ENCODE results near the gene C2orf78. TPM values are rescaled to one million over a fixed set of nuclear protein-coding genes. Genes with fewer than 3 reads are reported as not detected.
"Not testable (repeated sequence)": the region's sequence is repeated elsewhere in the genome, so short reads cannot be mapped to it uniquely, and the experiment has no call there.

The C2orf78 gene
- not detected for total RNA-seq

- WGBS, 2 donors: no CpG with 5 or more reads among the region's 3 CpGs
- DNase-seq (ENCODE audit: low spot score in 2 of 2); H3K4me3 ChIP-seq (ENCODE audit: low read depth, poor library complexity, severe bottlenecking); intact Hi-C loops (cut with DNase I; ENCODE audit: low total_unique reads): not testable (repeated sequence)
Measured at GRCh38 chr2:73783883-73784282, at the start of gene C2orf78. Gene C2orf78 (plus strand): TSS chr2:73784183. CDS start chr2:73784310, 127 bp downstream.

DNA sequence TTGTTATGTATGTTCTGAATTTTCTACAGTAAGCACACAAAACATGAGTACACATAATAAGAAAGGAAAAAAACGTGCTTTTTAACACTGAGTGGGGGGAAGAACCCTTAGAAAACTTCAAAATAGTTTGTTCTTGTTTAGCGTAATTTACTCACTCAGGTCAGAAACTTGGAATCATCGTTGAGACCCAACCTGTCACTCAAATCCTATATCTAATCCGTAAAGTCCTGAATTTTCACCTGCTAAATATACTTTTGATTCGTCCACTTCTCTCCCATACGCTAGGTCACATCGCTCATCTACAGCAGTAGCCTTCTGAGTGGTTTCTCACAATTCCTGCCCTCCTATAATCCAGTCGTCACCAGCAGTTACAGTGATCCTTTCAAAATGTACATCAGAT is 47.6 kb upstream of the C2orf78 start:
- TF ChIP-seq POLR2A (IDR thresholded peaks at IDR 0.05) (no peak), CTCF (IDR thresholded peaks at IDR 0.05) (no peak)
- DNase-seq (ENCODE audit: low spot score in 2 of 2): no peak
- intact Hi-C loops (cut with DNase I; ENCODE audit: low total_unique reads): no loop called here
- WGBS, 2 donors: 14 to 18% methylated on average over 8 of the region's 8 CpGs
- H3K4me3 ChIP-seq (ENCODE audit: low read depth, poor library complexity, severe bottlenecking): peak overlapping the region; percentile 80

DNA sequence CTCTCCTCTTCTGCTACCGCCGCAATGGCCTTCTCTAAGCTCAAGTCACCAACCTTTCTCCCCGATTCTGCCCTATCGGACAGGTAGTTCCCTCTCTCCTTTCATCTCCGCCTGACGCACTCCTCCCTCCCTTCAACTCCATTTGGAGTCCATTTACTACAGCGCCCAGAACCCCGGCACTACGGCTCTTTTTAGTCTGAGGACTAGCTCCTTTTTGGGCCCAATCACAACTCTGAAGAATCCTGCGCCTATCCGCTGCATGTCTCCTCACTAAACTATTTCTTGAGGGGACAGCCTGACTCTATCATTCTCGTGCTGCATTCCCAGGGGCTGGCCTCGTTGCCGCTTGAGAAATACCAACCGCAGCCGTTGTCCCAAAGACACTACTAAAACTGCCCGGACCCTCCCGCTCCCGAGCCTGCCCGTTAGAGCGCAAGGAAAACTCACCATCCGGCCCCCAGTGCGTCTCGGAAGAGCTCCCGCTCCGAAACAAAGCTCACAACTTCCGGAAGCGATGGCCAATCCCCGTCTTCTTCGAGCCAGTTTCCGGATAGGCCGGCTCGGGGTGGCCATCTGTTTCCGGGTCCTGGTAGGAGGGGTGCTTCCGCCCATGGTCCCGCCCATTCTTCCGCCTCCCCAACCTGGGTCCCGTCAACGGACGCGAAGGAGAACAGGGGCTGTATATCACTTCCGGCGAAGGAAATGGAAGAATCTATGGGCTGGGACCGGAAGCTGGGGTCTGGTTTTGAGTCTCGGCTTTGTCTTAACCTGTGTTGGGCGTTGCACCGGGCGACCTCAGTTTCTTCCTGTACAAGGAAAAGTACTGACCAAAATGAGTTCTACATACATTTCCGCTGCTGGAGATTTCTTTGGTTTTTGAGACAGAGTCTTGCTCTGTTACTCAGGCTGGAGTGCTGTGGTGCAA is 46.9 kb upstream of the C2orf78 start, which contains the start of gene TPRKB:
TPRKB (minus strand) TSS at position 491 of the 925 bp plus-strand sequence. CDS start 2,776 bp downstream, outside the sequence.
- H3K4me3 ChIP-seq (ENCODE audit: low read depth, poor library complexity, severe bottlenecking): peak within 1 kb of the TSS; percentile 80
- 1% methylated on average over 37 to 49 of the region's 49 CpGs for WGBS, 2 donors
- TF ChIP-seq POLR2A (IDR thresholded peaks at IDR 0.05) (no peak), CTCF (IDR thresholded peaks at IDR 0.05) (no peak)
- peak; percentile 96 to 99 for DNase-seq (ENCODE audit: low spot score in 2 of 2)
- intact Hi-C loops (cut with DNase I; ENCODE audit: low total_unique reads): no loop called here

GRCh38 chr2:73739101-73739500 is 44.9 kb upstream of the C2orf78 start:
- H3K4me3 ChIP-seq (ENCODE audit: low read depth, poor library complexity, severe bottlenecking): no peak overlapping the region
- 73 to 83% methylated on average over 3 of the region's 3 CpGs for WGBS, 2 donors
- intact Hi-C loops (cut with DNase I; ENCODE audit: low total_unique reads): no loop called here
- no peak for TF ChIP-seq POLR2A (IDR thresholded peaks at IDR 0.05)
- TF ChIP-seq CTCF (IDR thresholded peaks at IDR 0.05): no peak
- no peak for DNase-seq (ENCODE audit: low spot score in 2 of 2)

- 89 to 92% methylated on average over 2 of the region's 2 CpGs for WGBS, 2 donors
- intact Hi-C loops (cut with DNase I; ENCODE audit: low total_unique reads): no loop called here
- no peak overlapping the region for H3K4me3 ChIP-seq (ENCODE audit: low read depth, poor library complexity, severe bottlenecking)
- no peak for DNase-seq (ENCODE audit: low spot score in 2 of 2)
- TF ChIP-seq POLR2A (IDR thresholded peaks at IDR 0.05) (no peak), CTCF (IDR thresholded peaks at IDR 0.05) (no peak)
Measured at GRCh38 chr2:73740767-73741166, 43.2 kb upstream of the C2orf78 start.

DNA sequence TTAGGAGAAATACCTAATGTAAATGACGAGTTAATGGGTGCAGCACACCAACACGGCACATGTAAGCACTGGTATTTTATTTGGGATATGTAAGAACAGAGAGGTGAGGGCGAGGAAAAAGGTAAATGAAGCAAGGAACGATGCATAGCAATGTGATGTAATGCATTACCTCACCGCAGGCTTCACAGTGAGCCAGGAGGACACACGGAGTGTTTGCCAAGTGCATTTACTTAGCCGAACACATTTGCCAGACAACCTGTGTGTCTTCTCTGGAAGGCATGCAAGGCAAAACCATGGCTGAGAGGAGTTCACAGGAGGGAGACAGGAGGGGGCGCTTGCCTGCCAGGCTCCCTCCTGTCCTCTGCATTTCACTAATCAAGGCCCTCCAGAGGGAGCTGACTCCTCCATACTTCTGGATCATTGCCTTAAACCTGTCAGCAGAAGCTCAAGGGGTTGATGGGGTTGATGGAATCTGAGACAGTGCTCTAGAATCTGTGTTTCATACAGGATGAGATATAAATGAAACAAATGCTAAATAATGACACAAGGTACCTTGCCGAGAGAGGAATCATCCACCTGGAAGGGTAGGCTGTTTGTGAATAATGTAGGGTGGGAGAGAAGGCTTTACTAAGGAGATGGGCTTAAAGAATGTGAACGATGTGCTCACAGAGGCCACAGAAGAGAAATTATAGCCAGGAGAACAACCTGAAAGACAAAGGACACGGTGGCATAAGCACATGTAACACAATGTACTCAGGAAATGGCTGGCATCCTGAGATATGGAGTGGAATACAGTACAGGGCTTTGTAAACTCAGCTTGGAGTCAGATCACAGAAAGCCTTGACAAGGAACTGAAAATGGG is 37.7 kb upstream of the C2orf78 start:
- intact Hi-C loops (cut with DNase I; ENCODE audit: low total_unique reads): no loop called here
- H3K4me3 ChIP-seq (ENCODE audit: low read depth, poor library complexity, severe bottlenecking): no peak overlapping the region
- 86 to 88% methylated on average over 11 of the region's 11 CpGs for WGBS, 2 donors
- TF ChIP-seq CTCF (IDR thresholded peaks at IDR 0.05): no peak
- no peak for TF ChIP-seq POLR2A (IDR thresholded peaks at IDR 0.05)
- DNase-seq (ENCODE audit: low spot score in 2 of 2): no peak
